NCI-H2171 (cell line): ENCODE data around the gene LHX5.

Experiments
- DNase-seq: peaks from one replicate; lab custom pipeline; 2025; lab: John Stamatoyannopoulos, UW

The LHX5 gene

GRCh38 chr12:113464852-113465719, 6.6 kb downstream of the LHX5 start:
- no peak for DNase-seq

DNA sequence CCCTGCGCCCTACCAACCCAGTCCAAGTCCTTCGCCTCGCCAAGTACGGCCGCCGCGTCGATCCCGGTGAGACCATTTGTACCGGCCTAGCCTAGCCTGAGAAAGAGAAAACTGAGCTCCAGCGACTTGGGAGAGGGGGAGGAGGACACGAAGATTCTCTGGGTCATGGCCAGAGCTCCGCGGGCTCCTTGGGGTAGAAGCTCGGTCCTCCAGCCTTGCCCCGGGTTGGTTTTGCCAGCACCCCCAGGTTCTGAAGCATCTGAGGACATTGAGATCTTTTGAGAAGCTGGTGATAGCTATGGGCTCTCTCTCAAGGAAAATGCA, 7.3 kb downstream of the LHX5 start:
- DNase-seq = no peak

DNA sequence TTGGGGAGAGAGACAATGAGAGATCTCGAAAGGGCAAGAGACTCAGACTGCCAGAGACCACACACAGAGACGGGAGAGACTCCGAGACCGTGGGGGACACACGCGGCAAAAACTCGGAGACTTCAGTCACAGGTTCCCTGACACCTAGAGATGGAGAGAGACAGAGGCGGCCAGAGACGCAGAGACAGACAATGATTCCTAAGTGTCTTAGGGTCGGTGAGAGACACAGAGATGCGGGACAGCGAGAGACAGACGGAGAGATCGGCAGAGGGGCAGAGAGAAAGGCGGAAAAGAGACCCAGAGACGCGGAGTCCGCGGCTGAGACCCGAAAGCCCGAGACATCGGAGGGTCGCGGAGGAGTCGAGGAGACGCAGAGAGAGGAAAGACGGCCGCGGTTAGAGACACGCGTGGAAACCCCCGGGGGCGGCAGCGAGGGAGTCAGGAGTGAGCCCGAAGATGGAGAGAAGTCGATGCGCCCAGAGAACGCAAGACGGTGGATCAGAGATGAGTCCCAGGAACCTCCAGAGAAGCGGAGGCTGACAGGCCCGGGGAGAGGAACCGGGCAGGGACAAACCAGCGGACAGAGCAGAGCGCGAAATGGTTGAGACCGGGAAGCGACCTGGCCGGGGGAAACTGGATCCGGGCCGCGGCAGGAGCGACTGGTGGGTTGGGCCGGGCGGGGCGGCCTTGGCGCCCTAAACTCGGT, 7.8 kb downstream of the LHX5 start:
- DNase-seq = no peak

DNA sequence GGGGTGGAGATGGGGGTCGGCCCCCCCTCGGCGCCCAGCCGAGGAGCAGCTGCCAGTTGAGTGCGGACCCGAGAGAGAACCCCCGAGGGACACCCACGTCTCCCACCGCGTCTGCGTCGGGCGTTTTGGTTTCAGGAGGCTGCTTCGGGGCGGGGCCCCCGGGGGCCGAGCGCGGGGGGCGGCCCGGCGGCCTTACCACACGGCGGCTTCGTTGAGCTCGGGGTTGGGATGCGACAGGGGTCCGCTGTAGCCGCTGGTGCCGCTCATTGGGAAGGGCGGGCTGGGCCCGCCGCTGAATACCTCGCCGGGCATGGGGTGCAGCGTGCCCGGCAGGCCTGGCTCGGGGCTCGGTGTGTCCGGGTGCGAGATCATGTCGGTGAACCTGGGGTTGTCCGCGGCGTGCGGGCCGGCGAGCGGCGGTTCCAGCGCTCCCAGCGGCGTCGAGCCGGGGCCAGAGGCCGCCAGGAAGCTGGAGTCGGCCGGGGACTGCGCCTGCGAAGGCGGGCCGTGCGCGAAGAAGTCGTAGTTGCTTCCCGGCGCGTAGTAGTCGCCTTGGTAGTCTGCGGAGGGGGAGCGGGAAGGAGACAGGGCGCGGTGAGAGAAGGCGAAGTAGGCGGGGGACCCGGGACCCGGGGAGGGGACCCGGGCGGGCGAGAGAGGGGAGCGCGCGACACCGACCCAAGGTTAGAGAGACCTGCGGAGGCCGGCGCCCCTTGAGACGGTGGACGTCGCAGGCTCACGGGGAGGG, 8.5 kb downstream of the LHX5 start:
- DNase-seq = no peak

- DNase-seq = peak; percentile 21
These were observed 9.4 kb downstream of the LHX5 start for GRCh38 chr12:113462117-113462774.

DNA sequence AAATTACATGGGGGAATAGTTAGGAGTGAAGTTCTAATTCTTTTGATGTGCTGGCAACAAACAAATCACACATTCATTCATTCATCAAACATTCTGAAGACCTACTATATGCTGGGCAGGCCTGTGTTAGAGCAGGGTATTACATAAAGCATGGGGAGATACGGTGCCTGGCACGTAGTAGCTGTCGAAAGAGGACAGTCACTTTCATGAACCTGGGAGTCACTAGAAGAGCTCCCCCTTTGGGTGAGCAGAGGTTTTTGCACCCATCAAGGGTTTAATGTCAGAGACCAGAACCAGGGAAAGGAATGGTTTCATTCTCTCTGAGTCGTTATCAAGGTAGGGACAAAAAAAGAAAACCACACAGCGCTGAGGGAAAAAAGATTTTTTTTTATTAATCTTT, 10.0 kb downstream of the LHX5 start:
- DNase-seq = no peak

DNA sequence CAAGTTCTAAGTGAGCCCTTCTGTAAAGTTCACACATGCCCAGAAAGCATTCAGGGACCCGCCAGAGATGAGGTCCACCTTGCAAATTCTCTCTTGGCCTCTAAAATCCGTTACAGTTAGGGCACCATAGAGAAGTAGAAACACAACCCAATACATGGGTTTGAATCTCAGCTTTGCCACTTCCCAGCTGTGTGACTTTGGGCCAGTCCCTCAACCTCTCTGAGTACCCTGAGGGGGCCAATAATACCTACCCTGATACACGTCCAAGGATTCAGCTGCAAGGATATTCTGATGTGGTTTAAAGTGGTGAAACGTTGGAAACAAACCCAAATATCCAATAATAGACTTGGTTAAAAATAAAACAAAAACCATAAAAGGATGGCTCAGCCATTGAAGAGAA, 11.7 kb downstream of the LHX5 start:
- no peak for DNase-seq

DNA sequence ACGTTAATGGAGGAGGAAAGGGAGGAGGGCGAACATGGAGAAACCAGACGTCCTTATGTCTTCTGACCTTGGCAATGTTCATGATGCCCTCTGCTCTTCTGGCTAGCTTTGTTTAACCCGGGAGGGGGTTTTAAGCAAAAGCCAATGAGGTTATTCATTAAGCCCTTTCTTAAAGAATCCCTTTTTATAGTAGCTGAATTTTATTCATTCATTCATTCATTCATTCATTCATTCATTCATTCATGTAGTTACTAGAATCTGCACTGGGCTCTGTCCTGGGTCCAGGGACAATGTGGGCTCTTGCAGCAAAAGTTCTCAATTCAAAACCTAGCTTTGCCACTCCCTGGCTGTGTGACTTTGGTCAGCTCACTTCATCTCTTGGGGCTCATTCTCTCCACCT, 14.0 kb downstream of the LHX5 start:
- DNase-seq = no peak

DNA sequence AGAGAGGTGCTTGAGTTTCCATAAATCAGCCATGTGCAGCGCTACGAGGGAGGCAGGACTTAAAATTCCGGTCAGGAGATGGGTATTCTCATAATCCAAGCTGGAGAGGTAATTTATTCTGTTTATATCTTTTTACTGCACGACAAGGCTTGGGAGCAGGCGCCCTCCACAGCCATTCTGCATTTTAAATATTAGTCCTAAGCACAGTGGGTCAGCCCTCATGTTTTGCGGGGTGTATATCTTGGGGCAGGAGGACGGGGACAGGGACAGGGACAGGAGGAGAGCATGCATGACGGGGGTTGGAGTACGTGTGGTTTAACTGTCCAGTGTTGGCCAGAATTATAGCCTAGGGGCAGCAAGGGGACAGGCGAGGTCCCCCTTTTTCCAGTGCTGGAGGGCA, 14.5 kb downstream of the LHX5 start:
- DNase-seq = no peak

DNA sequence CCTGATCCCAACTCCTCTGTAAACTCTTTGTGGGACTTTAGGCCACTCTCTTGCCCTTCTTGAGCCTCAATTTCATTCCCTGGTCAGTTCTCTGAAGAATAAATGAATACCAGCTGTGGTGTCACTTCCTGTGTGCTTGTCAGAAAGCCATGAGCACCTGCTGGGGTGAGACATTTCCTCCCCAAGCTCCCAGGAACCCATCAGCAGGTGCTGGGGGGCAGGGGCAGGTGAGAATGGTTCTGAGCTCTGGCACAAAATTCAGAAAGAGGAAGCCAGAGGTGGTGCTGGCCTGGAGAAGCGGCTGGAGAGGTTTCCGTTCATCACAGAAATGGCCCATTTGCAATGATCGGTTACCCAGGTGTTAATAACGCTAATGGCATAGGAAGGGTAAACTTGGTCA, 14.9 kb downstream of the LHX5 start:
- DNase-seq = no peak

- no peak for DNase-seq
These were observed 15.5 kb downstream of the LHX5 start for GRCh38 chr12:113456199-113456598.

DNA sequence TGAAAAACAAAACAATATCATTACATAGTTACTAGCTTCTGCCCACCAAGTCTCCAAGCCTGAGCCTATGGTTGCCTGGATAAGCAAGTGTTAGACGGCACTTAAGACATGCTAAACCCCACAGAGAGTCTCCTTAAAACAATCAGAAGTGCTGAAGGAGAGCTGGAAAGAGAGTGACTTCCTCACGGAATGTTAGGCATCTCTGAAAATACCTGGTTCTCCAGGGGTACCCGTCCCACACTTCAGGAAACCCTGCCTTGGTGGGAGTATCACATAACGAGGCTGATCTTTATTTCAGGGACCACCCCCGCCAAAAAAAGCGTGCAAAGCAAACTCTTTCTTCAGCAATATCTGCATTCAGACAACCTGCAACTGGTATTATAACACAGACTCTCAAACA, 18.3 kb downstream of the LHX5 start:
- DNase-seq = no peak

DNA sequence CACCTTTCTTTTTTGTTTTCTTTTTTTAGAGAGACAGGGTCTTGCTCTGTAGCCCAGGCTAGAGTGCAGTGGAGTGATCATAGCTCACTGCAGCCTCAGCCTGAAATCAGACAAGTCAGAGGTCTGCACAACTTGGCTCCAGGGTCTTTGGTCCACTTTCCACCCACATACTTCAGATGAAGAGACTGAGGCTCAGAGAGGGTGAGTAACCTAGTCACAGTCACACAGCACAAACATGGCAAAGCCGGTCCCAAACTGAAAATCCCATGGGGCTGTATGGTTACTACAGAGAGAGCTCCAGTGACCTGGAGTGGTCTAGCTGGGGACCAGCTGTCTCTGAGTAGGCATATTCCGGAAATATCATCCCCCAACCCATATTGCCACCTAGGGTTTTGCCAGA, 19.2 kb downstream of the LHX5 start:
- no peak for DNase-seq

GRCh38 chr12:113449839-113450238, 21.8 kb downstream of the LHX5 start:
- DNase-seq = no peak

GRCh38 chr12:113449299-113449698, 22.4 kb downstream of the LHX5 start:
- DNase-seq = no peak

DNA sequence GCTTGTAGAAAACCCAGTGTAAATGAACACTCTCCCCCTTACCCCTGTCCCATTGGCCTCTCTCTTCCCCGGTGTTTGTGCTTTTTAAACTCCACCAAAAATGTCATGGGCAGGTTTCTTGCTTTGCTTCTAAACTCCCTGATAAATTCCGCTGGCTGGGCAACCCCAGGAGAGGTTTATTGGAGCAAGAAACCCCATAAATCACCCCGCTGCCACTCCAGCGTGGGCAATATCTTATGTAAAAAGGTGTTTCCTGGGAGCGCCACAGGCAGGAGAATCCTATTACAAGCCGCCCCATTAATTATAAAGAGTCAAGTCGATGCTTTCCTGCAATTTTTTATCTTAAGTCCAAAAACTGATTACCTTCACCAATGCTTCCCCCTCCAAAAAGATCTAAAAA, 22.8 kb downstream of the LHX5 start:
- DNase-seq = no peak

GRCh38 chr12:113445544-113446171, 26.0 kb downstream of the LHX5 start:
- DNase-seq = no peak

DNA sequence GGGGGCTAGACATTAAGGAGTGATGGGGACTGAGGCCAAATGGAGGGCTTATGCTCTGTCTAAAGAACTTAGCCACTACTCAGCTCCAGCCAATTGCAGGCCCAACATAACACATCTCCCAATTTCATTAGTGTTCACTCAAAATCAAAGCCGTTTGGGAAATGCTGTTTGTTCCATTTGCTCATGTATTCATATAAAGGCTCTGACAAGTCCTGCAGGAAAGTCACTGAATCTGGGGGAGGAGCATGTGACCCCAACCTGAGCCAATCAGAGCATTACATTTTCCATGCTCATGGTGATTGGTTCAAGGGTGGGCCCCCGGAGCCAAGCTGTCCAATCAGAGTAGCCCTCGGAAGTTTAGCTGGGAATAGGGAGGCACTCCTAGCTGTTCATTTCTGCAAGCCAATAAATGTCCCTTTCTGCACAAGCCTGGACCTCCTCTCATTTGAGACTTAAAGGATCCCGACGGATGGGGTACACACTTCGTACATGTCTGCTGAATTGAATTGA, 28.6 kb downstream of the LHX5 start:
- DNase-seq = no peak

DNA sequence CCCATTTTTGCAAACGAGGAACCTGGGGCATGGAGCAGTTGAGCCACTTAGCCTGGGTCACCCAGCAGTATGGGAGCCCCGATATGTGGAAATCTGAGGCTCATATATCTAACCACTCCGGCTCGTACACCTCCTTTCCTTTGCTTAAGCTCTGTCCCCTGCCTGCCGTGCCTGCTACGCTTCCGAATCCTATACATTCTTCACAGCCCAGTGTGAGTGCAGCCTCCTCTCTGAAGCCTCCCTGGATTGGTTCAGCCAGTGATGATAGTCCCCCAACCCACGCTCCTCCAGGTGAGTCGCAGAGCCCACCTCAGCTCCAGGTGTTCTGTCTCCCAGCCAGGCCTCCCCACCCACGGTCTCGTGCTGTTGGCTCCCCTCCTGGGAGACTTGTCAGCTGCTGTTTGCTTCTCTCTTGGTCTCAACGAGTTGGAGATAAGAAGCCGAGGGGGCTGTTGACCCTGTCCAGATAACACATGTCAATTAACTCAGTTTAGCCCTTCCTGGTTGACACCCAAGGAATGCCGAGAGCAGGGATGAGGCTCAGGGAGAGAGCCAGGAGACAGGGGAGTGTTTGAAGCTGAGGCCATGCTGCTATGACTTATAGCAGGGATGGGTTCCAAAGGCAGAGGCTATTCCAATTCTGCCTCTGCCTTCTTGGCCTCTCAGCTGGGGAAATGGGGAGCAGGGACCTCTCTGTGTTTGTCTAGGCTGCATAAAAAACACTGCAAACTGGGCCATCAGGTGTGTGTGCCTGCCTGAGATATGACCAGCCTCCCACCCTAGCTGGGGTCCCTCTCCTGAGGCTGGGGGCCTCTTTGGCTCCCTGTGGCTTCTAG, 30.5 kb downstream of the LHX5 start:
- no peak for DNase-seq

GRCh38 chr12:113440336-113440735, 31.3 kb downstream of the LHX5 start:
- no peak for DNase-seq

DNA sequence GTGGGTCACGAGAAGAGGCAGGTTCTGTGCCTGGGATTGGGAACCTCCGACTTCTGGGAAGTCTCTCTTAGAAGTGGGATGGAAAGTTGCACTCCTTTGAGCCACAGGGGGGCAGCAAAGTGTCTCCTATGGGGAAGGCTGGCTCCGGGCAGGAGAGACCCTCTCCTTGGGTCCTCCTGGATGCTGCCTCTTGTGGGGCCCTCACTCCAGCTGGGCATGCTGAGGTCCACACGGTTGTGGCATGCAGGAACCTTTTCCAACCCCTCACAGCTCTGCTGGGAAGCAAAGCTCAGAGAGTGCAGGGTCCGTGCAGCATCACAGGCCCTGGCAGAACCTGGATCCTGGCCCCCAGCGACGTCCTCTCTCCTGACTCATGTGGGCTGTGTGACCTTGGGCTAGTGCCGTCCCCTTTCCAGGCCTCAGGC, 32.1 kb downstream of the LHX5 start:
- DNase-seq = peak; percentile 59
